Measurements from ENCODE around the gene RPL22L1. TPM values are rescaled to one million over a fixed set of nuclear protein-coding genes. Genes with fewer than 3 reads are reported as not detected.
"Not testable (repeated sequence)": the region's sequence is repeated elsewhere in the genome, so short reads cannot be mapped to it uniquely, and the experiment has no call there.

Gene RPL22L1
- total RNA-seq, 1 donor from 2014 or later, result 43.7 TPM

DNA sequence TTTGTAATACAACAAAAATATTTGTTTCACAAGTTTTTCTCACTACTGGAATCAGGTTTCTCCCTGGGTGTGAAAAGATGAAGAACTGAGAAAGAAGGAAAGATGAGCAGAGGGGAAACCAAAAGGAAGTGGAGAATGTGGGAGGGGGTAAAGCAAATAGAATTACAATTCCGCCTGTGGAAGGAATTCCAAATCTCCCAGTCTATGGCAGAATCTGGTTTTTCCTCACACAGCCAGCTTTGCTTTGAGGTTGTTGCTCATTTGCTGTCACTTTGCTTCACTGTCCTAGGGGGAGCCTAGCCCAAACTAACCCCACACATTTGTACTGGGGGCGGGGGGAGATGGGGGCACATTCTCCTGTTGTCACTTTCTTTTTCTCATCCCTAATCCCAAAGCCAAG lies 43.9 kb downstream of the RPL22L1 start:
- H3K4me3 Mint-ChIP-seq (ENCODE audit: unreplicated experiment), result no peak overlapping the region
- no peaks in the 10 kb centered on the region for H3K9me3 Mint-ChIP-seq (ENCODE audit: unreplicated experiment)
- TF ChIP-seq CTCF (IDR thresholded peaks at IDR 0.05), result no peak
- no peaks in the 10 kb centered on the region for H3K36me3 Mint-ChIP-seq (ENCODE audit: unreplicated experiment)
- H3K4me1 Mint-ChIP-seq (ENCODE audit: unreplicated experiment), result peaks cover 6% of the 10 kb centered on the region
- H3K27ac Mint-ChIP-seq (ENCODE audit: unreplicated experiment), result no peak overlapping the region
- H3K27me3 Mint-ChIP-seq (ENCODE audit: unreplicated experiment), result peaks cover 12% of the 10 kb centered on the region
- no peak for DNase-seq (ENCODE audit: extremely low spot score, unreplicated experiment)

DNA sequence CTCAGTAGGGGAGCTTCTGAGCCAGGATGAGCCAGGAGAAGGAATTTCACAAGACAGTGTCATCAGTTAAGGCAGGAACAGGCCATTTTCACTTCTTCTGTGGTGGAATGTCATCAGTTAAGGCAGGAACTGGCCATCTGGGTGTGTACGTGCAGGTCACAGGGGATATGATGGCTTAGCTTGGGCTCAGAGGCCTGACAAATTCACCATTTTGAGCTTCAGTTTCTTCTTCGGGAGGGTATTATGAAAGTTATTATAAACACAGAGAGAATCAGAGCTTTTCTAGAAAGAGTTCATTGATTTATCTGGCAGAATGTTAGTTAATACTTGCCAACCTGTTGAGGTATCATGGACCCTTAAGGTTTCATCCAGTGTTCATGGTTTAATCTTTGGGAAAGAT lies 46.4 kb downstream of the RPL22L1 start:
- H3K4me1 Mint-ChIP-seq (ENCODE audit: unreplicated experiment); DNase-seq (ENCODE audit: extremely low spot score, unreplicated experiment); H3K4me3 Mint-ChIP-seq (ENCODE audit: unreplicated experiment): not testable (repeated sequence)

GRCh38 chr3:170818325-170818724 lies 51.7 kb downstream of the RPL22L1 start:
- not testable (repeated sequence) for H3K4me3 Mint-ChIP-seq (ENCODE audit: unreplicated experiment); H3K36me3 Mint-ChIP-seq (ENCODE audit: unreplicated experiment); DNase-seq (ENCODE audit: extremely low spot score, unreplicated experiment); H3K27ac Mint-ChIP-seq (ENCODE audit: unreplicated experiment); H3K27me3 Mint-ChIP-seq (ENCODE audit: unreplicated experiment); H3K9me3 Mint-ChIP-seq (ENCODE audit: unreplicated experiment)
- H3K4me1 Mint-ChIP-seq (ENCODE audit: unreplicated experiment), result peaks cover 15% of the 10 kb centered on the region

More for the DNA sequence above, 46.4 kb downstream of the RPL22L1 start:
- H3K27ac Mint-ChIP-seq (ENCODE audit: unreplicated experiment); H3K9me3 Mint-ChIP-seq (ENCODE audit: unreplicated experiment); H3K27me3 Mint-ChIP-seq (ENCODE audit: unreplicated experiment); H3K36me3 Mint-ChIP-seq (ENCODE audit: unreplicated experiment): not testable (repeated sequence)

DNA sequence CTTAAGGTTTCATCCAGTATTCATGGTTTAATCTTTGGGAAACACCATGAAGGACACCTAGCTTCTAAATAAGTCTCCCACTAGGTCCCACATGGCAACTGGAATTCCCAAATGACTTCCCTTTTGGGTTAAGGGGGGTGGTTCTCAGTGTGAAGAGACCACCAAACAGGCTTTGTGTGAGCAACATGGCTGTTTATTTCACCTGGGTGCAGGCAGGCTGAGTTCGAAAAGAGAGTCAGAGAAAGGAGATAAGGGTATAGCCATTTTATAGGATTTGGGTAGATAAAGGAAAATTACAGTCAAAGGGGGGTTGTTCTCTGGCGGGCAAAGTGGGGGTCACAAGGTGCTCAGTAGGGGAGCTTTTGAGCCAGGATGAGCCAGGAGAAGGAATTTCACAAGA lies 52.5 kb downstream of the RPL22L1 start:
- H3K27me3 Mint-ChIP-seq (ENCODE audit: unreplicated experiment); H3K9me3 Mint-ChIP-seq (ENCODE audit: unreplicated experiment); H3K4me3 Mint-ChIP-seq (ENCODE audit: unreplicated experiment); H3K27ac Mint-ChIP-seq (ENCODE audit: unreplicated experiment); DNase-seq (ENCODE audit: extremely low spot score, unreplicated experiment); H3K36me3 Mint-ChIP-seq (ENCODE audit: unreplicated experiment): not testable (repeated sequence)
- H3K4me1 Mint-ChIP-seq (ENCODE audit: unreplicated experiment), result peaks cover 23% of the 10 kb centered on the region

DNA sequence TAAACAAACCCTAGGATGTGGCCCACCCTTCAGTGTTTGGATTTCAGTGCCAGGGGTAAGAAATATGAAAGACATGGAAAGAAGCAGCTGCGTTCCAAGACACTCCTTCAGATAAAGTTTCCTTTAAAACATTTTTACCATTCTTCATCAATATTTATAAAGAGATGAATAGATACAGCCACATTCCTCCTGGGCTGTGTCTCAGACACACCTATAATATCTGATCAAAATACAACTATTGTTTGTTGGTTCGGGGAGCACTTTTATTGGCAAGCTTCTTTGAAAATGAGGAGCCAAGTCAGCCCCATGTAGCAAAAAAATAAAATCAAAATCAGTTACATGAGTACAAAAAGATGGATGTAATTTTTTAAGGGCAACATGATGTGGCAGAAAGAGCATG lies 53.2 kb downstream of the RPL22L1 start:
- no peak for TF ChIP-seq CTCF (IDR thresholded peaks at IDR 0.05)

DNA sequence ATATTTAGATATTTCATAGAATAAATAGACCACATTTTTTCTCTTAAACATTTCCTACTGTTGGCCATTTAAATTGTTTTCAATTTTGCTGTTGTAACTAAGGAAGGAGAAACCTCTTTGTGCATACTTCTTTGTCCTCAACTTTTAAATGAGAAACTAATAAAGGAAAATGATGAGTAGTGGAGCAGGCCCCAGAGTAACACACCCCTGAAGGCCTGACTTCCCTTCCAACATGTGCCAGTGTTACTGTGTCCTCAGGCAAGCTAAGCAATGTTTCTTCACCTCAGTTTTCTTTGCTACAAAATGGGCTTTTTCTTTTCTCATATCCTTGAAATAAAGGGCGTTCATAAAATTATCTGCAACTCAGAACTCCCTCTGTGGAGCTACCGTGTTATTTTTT lies 53.7 kb downstream of the RPL22L1 start:
- no peak overlapping the region for H3K4me3 Mint-ChIP-seq (ENCODE audit: unreplicated experiment)
- H3K4me1 Mint-ChIP-seq (ENCODE audit: unreplicated experiment), result peaks cover 34% of the 10 kb centered on the region
- H3K27ac Mint-ChIP-seq (ENCODE audit: unreplicated experiment), result no peak overlapping the region
- peaks cover 2% of the 10 kb centered on the region for H3K27me3 Mint-ChIP-seq (ENCODE audit: unreplicated experiment)
- H3K36me3 Mint-ChIP-seq (ENCODE audit: unreplicated experiment), result no peaks in the 10 kb centered on the region
- DNase-seq (ENCODE audit: extremely low spot score, unreplicated experiment), result no peak
- no peak for TF ChIP-seq CTCF (IDR thresholded peaks at IDR 0.05)
- H3K9me3 Mint-ChIP-seq (ENCODE audit: unreplicated experiment), result no peaks in the 10 kb centered on the region

More for the DNA sequence above, 53.2 kb downstream of the RPL22L1 start:
- no peak overlapping the region for H3K4me3 Mint-ChIP-seq (ENCODE audit: unreplicated experiment)
- no peaks in the 10 kb centered on the region for H3K9me3 Mint-ChIP-seq (ENCODE audit: unreplicated experiment)
- no peaks in the 10 kb centered on the region for H3K36me3 Mint-ChIP-seq (ENCODE audit: unreplicated experiment)
- no peak for DNase-seq (ENCODE audit: extremely low spot score, unreplicated experiment)
- no peak overlapping the region for H3K27ac Mint-ChIP-seq (ENCODE audit: unreplicated experiment)
- peaks cover 2% of the 10 kb centered on the region for H3K27me3 Mint-ChIP-seq (ENCODE audit: unreplicated experiment)
- H3K4me1 Mint-ChIP-seq (ENCODE audit: unreplicated experiment), result peaks cover 29% of the 10 kb centered on the region

GRCh38 chr3:170815936-170816335 lies 54.1 kb downstream of the RPL22L1 start:
- Mint-ChIP-seq H3K36me3 (ENCODE audit: unreplicated experiment) (no peaks in the 10 kb centered on the region), H3K27ac (ENCODE audit: unreplicated experiment) (no peak overlapping the region), H3K4me3 (ENCODE audit: unreplicated experiment) (no peak overlapping the region), H3K9me3 (ENCODE audit: unreplicated experiment) (no peaks in the 10 kb centered on the region), H3K4me1 (ENCODE audit: unreplicated experiment) (peaks cover 37% of the 10 kb centered on the region), H3K27me3 (ENCODE audit: unreplicated experiment) (peaks cover 2% of the 10 kb centered on the region)
- DNase-seq (ENCODE audit: extremely low spot score, unreplicated experiment), result no peak
- TF ChIP-seq CTCF (IDR thresholded peaks at IDR 0.05), result no peak
